A673 (cell line): ENCODE measurements around the gene APC. TPM values are rescaled to one million over a fixed set of nuclear protein-coding genes. Genes with fewer than 3 reads are reported as not detected.

Experiments
- BruUV-seq: library from RNA; stranded (reverse); fragments of 400-500 nt; replicated peaks from 2 replicates; lab custom pipeline; 2021; lab: Mats Ljungman, UMichigan
- CTCF ChIA-PET: fragments of 300-600 bp; sonication (Branson Sonifier 250); formaldehyde crosslinking; loops from one replicate; lab custom pipeline; 2022; ENCODE audit warnings: antibody characterized with exemption; lab: Charles Lee
- POLR2A ChIA-PET: fragments of 300-600 bp; sonication (Branson Sonifier 250); formaldehyde crosslinking; loops from one replicate; lab custom pipeline; 2022; ENCODE audit warnings: antibody characterized with exemption; ENCODE audit not compliant: low non-redundant PET; lab: Charles Lee
- DNase-seq: peaks from one replicate; pipeline ENCODE4 v3.0.0-alpha.2; 2015; ENCODE audit warnings: low spot score
- H3K27ac ChIP-seq: fragments of 200-600 bp; sonication (generic); 2 replicates; pipeline ENCODE4 v1.5.1; 2016; ENCODE audit warnings: mixed run types, low read depth, mild to moderate bottlenecking, mixed read lengths, antibody characterized with exemption, low read length; ENCODE audit not compliant: poor library complexity, severe bottlenecking
- H3K27me3 ChIP-seq: fragments of 200-600 bp; sonication (generic); replicated peaks from 2 replicates; pipeline ENCODE4 v1.6.1; 2017; ENCODE audit warnings: mixed run types, low read depth, mild to moderate bottlenecking, mixed read lengths, antibody characterized with exemption, low read length; ENCODE audit not compliant: insufficient read depth, poor library complexity
- H3K36me3 ChIP-seq: fragments of 200-600 bp; sonication (generic); 2 replicates; pipeline ENCODE4 v1.6.1; 2016; ENCODE audit warnings: mixed run types, mild to moderate bottlenecking, mixed read lengths, antibody characterized with exemption, low read length; ENCODE audit not compliant: insufficient read depth, poor library complexity, severe bottlenecking
- H3K4me1 ChIP-seq: fragments of 200-600 bp; sonication (generic); 2 replicates; pipeline ENCODE4 v1.6.1; 2017; ENCODE audit warnings: mixed run types, mild to moderate bottlenecking, mixed read lengths, antibody characterized with exemption, low read length; ENCODE audit not compliant: insufficient read depth, poor library complexity, severe bottlenecking
- H3K4me3 ChIP-seq: fragments of 200-600 bp; sonication (generic); 2 replicates; pipeline ENCODE4 v1.5.1; 2016; ENCODE audit warnings: low read depth, mixed run types, mild to moderate bottlenecking, mixed read lengths, low read length; ENCODE audit not compliant: poor library complexity, severe bottlenecking
- H3K9me3 ChIP-seq: fragments of 200-600 bp; sonication (generic); 2 replicates; pipeline ENCODE4 v1.6.1; 2016; ENCODE audit warnings: mixed run types, low read depth, mild to moderate bottlenecking, mixed read lengths, antibody characterized with exemption, low read length; ENCODE audit not compliant: poor library complexity, severe bottlenecking
- EZH2 ChIP-seq: fragments of 200-600 bp; sonication (generic); IDR thresholded peaks from 2 replicates; pipeline ENCODE4 v1.6.1; 2017; ENCODE audit warnings: borderline replicate concordance, low read depth, mild to moderate bottlenecking, mixed read lengths, antibody characterized with exemption, low read length; ENCODE audit not compliant: poor library complexity, severe bottlenecking
- intact Hi-C: fragments of 100-400 bp; cut with micrococcal nuclease; formaldehyde crosslinking; loops from one replicate; pipeline ENCODE4 v1.10.0; 2022; ENCODE audit not compliant: unreplicated experiment
- total RNA-seq: library from RNA; stranded (reverse); gene quantifications from 2 replicates; pipeline ENCODE4 v1.2.3, GENCODE V29; 2021
- TF ChIP-seq, protein P1 (sequence below): fragments of 300-800, 200-600 bp; sonication (generic); conservative IDR thresholded peaks from 2 replicates; pipeline ENCODE4 v1.5.1; 2017; ENCODE audit warnings: low read depth, mild to moderate bottlenecking, antibody characterized with exemption, low read length, moderate library complexity, mixed read lengths

The APC gene
- total RNA-seq, 1 experiment from 2014 or later = 39.3 TPM

GRCh38 chr5:112720576-112720975 lies 17.1 kb upstream of the APC start:
- BruUV-seq = no TSS peak
- intact Hi-C loops = no loop called here
- POLR2A ChIA-PET = no interaction called here

DNA sequence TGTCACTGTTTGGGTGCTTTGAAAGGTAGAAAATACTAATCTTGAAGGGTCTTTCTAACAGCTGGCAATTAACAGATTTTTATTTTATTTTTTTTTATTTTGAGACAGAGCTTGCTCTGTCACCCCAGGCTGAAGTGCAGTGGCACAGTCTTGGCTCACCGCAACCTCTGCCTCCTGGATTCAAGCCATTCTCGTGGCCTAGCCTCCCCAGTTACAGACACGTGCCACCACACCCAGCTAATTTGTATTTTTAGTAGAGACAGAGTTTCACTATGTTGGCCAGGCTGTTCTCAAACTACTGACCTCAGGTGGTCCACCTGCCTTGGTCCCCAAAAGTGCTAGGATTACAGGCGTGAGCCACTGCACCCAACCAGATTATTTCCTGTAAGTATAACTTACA lies 12.8 kb upstream of the APC start:
- BruUV-seq = no TSS peak
- DNase-seq = no peak
- peaks cover 6% of the 10 kb centered on the region for H3K4me1 ChIP-seq
- intact Hi-C loops = no loop called here
- TF ChIP-seq EZH2 = no peak
- no peaks in the 10 kb centered on the region for H3K27me3 ChIP-seq
- H3K36me3 ChIP-seq = no peaks in the 10 kb centered on the region
- ChIA-PET CTCF (no interaction called here), POLR2A (no interaction called here)
- no peak overlapping the region for H3K27ac ChIP-seq
- H3K4me3 ChIP-seq = no peak overlapping the region
- H3K9me3 ChIP-seq = no peaks in the 10 kb centered on the region

More at GRCh38 chr5:112720576-112720975, 17.1 kb upstream of the APC start:
- H3K27me3 ChIP-seq = no peaks in the 10 kb centered on the region
- no peak for DNase-seq
- CTCF ChIA-PET = no interaction called here
- H3K4me1 ChIP-seq = peaks cover 6% of the 10 kb centered on the region
- no peaks in the 10 kb centered on the region for H3K36me3 ChIP-seq
- no peak overlapping the region for H3K4me3 ChIP-seq
- H3K27ac ChIP-seq = no peak overlapping the region
- H3K9me3 ChIP-seq = peaks cover 4% of the 10 kb centered on the region
- no peak for TF ChIP-seq EZH2
- TF ChIP-seq, protein P1, sequence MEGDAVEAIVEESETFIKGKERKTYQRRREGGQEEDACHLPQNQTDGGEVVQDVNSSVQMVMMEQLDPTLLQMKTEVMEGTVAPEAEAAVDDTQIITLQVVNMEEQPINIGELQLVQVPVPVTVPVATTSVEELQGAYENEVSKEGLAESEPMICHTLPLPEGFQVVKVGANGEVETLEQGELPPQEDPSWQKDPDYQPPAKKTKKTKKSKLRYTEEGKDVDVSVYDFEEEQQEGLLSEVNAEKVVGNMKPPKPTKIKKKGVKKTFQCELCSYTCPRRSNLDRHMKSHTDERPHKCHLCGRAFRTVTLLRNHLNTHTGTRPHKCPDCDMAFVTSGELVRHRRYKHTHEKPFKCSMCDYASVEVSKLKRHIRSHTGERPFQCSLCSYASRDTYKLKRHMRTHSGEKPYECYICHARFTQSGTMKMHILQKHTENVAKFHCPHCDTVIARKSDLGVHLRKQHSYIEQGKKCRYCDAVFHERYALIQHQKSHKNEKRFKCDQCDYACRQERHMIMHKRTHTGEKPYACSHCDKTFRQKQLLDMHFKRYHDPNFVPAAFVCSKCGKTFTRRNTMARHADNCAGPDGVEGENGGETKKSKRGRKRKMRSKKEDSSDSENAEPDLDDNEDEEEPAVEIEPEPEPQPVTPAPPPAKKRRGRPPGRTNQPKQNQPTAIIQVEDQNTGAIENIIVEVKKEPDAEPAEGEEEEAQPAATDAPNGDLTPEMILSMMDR = no peak

DNA sequence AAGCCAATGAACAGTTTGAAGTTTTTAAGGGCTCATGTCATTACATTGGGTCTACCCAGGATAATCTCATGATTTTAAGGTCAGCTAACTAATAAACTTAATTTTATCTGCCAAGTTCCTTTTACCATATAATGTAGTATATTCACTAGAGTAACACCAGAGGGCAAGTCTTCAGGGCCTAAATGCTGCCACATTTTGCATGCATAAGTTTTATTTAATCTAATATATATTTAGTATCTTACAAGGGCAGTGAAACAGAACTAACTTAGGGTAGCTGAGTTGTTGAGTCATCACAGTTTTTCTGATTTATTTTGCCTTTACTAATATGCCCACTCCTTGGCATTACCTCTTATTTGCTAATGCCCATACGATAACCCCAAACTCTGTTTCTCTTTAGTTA lies 8.1 kb upstream of the APC start:
- ChIA-PET POLR2A (no interaction called here), CTCF (no interaction called here)
- intact Hi-C loops = no loop called here
- no peaks in the 10 kb centered on the region for H3K27me3 ChIP-seq
- no peak for DNase-seq
- H3K27ac ChIP-seq = no peak overlapping the region
- TF ChIP-seq EZH2 = no peak
- TF ChIP-seq, protein P1 = no peak
- no peaks in the 10 kb centered on the region for H3K9me3 ChIP-seq
- H3K4me1 ChIP-seq = no peaks in the 10 kb centered on the region
- no peaks in the 10 kb centered on the region for H3K36me3 ChIP-seq
- no peak overlapping the region for H3K4me3 ChIP-seq
- no TSS peak for BruUV-seq

DNA sequence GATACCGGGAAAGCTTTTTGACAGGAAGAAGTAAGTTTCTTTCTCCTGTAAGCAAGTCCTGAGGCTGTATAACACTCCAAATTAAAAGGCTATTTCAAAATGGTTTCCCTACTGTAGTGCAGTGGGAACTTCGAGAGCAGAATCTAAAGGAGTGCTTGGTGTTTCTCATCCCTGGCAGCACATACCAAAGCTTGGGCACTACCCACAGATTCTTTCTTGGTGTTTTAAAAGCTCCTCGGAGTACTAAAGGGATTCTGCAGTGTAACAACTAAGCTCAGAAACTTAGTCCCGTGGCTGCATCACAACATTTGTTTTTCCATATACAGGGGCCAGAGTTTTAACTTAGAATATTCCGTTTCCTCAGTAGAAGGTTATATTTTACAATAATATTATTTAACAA lies 5.6 kb upstream of the APC start:
- POLR2A ChIA-PET = no interaction called here
- Histone ChIP-seq H3K4me3 (no peak overlapping the region), H3K4me1 (no peaks in the 10 kb centered on the region), H3K27ac (no peak overlapping the region), H3K27me3 (no peaks in the 10 kb centered on the region), H3K36me3 (no peaks in the 10 kb centered on the region), H3K9me3 (no peaks in the 10 kb centered on the region)
- no peak for DNase-seq
- TF ChIP-seq, protein P1 = no peak
- TF ChIP-seq EZH2 = no peak
- BruUV-seq = no TSS peak
- CTCF ChIA-PET = no interaction called here
- intact Hi-C loops = no loop called here
